ENCODE data around the gene IL26. TPM values are rescaled to one million over a fixed set of nuclear protein-coding genes. Genes with fewer than 3 reads are reported as not detected.

IL26 gene
- total RNA-seq, 1 experiment from 2014 or later, result not detected

DNA sequence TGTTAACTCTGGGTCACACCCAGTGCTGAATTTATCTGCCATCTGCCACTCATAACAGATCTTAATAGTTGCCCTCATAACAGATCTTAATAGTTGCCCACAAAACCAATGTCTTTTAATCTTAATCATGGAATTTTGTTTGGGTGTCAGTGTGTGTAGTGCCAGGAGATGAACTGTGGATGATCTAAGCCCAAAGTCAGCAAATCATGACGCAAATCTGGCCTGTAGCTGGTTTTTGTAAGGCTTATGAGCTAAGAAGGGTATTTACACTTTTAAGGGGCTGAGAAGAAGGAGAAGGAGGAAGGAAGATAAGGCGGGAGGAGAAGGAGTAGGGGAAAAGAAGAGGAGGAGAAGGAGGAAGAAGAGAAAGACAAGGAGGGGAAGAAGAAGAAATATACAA lies 10.0 kb upstream of the IL26 start:
- no peaks in the 10 kb centered on the region for H3K36me3 ChIP-seq (ENCODE audit: low read depth, low read length)
- no peak overlapping the region for H3K9ac ChIP-seq (ENCODE audit: low read length)
- H3F3A ChIP-seq (ENCODE audit: low read length, unreplicated experiment), result peaks cover 6% of the 10 kb centered on the region
- no peak overlapping the region for H3K4me2 ChIP-seq (ENCODE audit: low read length)
- H4K20me1 ChIP-seq (ENCODE audit: low read length), result no peaks in the 10 kb centered on the region
- ChIA-PET CTCF (no interaction called here), POLR2A (ENCODE audit: unreplicated experiment) (no interaction called here)
- H2AFZ ChIP-seq (ENCODE audit: low read length), result no peak overlapping the region
- peaks cover 21% of the 10 kb centered on the region for H3K4me1 ChIP-seq (ENCODE audit: insufficient read depth, low read length)
- no peaks in the 10 kb centered on the region for H3K27me3 ChIP-seq (ENCODE audit: low read length)
- H3K9me2 ChIP-seq (replicated peaks; ENCODE audit: low read length), result no peaks in the 10 kb centered on the region
- intact Hi-C loops (cut with micrococcal nuclease), result no loop called here
- H3K27ac ChIP-seq (ENCODE audit: low read length), result no peak overlapping the region
- TF ChIP-seq EZH2phosphoT487 (IDR thresholded peaks at IDR 0.05; ENCODE audit: borderline replicate concordance, low read length), result no peak
- no peak for TF ChIP-seq EZH2 (IDR thresholded peaks at IDR 0.05; ENCODE audit: low read length, unreplicated experiment)
- TF ChIP-seq, protein P1, sequence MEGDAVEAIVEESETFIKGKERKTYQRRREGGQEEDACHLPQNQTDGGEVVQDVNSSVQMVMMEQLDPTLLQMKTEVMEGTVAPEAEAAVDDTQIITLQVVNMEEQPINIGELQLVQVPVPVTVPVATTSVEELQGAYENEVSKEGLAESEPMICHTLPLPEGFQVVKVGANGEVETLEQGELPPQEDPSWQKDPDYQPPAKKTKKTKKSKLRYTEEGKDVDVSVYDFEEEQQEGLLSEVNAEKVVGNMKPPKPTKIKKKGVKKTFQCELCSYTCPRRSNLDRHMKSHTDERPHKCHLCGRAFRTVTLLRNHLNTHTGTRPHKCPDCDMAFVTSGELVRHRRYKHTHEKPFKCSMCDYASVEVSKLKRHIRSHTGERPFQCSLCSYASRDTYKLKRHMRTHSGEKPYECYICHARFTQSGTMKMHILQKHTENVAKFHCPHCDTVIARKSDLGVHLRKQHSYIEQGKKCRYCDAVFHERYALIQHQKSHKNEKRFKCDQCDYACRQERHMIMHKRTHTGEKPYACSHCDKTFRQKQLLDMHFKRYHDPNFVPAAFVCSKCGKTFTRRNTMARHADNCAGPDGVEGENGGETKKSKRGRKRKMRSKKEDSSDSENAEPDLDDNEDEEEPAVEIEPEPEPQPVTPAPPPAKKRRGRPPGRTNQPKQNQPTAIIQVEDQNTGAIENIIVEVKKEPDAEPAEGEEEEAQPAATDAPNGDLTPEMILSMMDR (conservative IDR thresholded peaks at IDR 0.05; ENCODE audit: low read depth, low read length), result no peak
- ATAC-seq, result no peak
- no TSS peak for BruUV-seq (replicated peaks)
- no peak for DNase-seq
- H3K9me3 ChIP-seq (ENCODE audit: low read length), result no peaks in the 10 kb centered on the region
- H3K79me2 ChIP-seq (ENCODE audit: low read length), result no peaks in the 10 kb centered on the region
- no peak overlapping the region for H3K4me3 ChIP-seq (ENCODE audit: low read length)

DNA sequence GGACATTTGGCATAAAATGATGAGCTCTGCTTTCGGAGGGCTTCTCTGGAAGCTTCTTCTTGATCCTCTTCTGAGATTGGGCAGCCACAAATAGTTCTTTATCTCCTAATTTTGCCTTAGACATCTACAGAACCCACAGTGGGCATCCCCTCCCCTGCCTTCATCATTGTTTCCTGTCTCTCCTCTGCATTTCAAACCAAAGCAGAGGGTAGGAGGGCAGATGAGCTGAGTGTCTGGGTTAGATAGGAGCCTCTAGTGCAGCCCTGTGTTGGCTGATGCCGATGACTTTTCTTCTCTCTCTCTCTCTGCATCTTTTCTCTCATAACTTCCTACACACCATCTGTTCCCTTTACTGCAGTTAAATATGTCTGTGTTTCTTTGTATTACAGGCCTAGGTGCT lies 8.5 kb upstream of the IL26 start:
- Histone ChIP-seq H3F3A (ENCODE audit: low read length, unreplicated experiment) (no peaks in the 10 kb centered on the region), H3K4me3 (ENCODE audit: low read length) (no peak overlapping the region), H4K20me1 (ENCODE audit: low read length) (no peaks in the 10 kb centered on the region), H3K9ac (ENCODE audit: low read length) (no peak overlapping the region), H3K9me2 (replicated peaks; ENCODE audit: low read length) (no peaks in the 10 kb centered on the region), H3K27ac (ENCODE audit: low read length) (no peak overlapping the region), H3K27me3 (ENCODE audit: low read length) (no peaks in the 10 kb centered on the region), H3K36me3 (ENCODE audit: low read depth, low read length) (no peaks in the 10 kb centered on the region), H3K9me3 (ENCODE audit: low read length) (no peaks in the 10 kb centered on the region), H2AFZ (ENCODE audit: low read length) (no peak overlapping the region), H3K79me2 (ENCODE audit: low read length) (no peaks in the 10 kb centered on the region), H3K4me2 (ENCODE audit: low read length) (no peak overlapping the region), H3K4me1 (ENCODE audit: insufficient read depth, low read length) (peaks cover 6% of the 10 kb centered on the region)
- DNase-seq, result no peak
- CTCF ChIA-PET, result no interaction called here
- intact Hi-C loops (cut with micrococcal nuclease), result no loop called here
- ATAC-seq, result no peak
- POLR2A ChIA-PET (ENCODE audit: unreplicated experiment), result interaction anchor here (0.6 kb wide), 1 partner anchor 171 kb away, joined by 3 read pairs; no protein-coding TSS in a partner anchor
- TF ChIP-seq EZH2 (IDR thresholded peaks at IDR 0.05; ENCODE audit: low read length, unreplicated experiment), result no peak
- TF ChIP-seq, protein P1 (conservative IDR thresholded peaks at IDR 0.05; ENCODE audit: low read depth, low read length), result no peak
- TF ChIP-seq EZH2phosphoT487 (IDR thresholded peaks at IDR 0.05; ENCODE audit: borderline replicate concordance, low read length), result no peak
- BruUV-seq (replicated peaks), result no TSS peak

DNA sequence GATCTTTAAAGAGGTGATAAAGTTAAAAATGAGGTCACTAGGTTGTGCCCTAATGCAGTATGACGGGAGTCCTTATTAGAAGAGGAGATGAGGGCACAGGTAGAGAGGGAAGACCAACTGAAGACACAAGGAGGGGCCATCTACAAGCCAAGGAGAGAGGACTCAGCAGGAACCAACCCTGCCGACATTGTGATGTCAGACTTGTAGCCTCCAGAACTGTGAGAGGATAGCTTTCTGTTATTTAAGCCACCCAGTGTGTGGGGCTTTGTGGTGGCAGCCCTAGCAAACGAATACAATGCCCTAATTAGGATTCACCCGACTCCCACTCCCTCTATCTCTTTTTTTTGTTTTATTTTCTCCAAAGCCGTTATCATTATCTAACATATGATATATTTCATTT lies 7.9 kb upstream of the IL26 start:
- no peaks in the 10 kb centered on the region for H3F3A ChIP-seq (ENCODE audit: low read length, unreplicated experiment)
- TF ChIP-seq EZH2 (IDR thresholded peaks at IDR 0.05; ENCODE audit: low read length, unreplicated experiment), result no peak
- TF ChIP-seq EZH2phosphoT487 (IDR thresholded peaks at IDR 0.05; ENCODE audit: borderline replicate concordance, low read length), result no peak
- TF ChIP-seq, protein P1 (conservative IDR thresholded peaks at IDR 0.05; ENCODE audit: low read depth, low read length), result no peak
- BruUV-seq (replicated peaks), result no TSS peak
- no peak for DNase-seq
- H3K4me3 ChIP-seq (ENCODE audit: low read length), result no peak overlapping the region
- no peak overlapping the region for H2AFZ ChIP-seq (ENCODE audit: low read length)
- no peak overlapping the region for H3K27ac ChIP-seq (ENCODE audit: low read length)
- H4K20me1 ChIP-seq (ENCODE audit: low read length), result no peaks in the 10 kb centered on the region
- H3K36me3 ChIP-seq (ENCODE audit: low read depth, low read length), result no peaks in the 10 kb centered on the region
- no peak for ATAC-seq
- H3K4me1 ChIP-seq (ENCODE audit: insufficient read depth, low read length), result no peaks in the 10 kb centered on the region
- no peak overlapping the region for H3K4me2 ChIP-seq (ENCODE audit: low read length)
- intact Hi-C loops (cut with micrococcal nuclease), result no loop called here
- H3K9me3 ChIP-seq (ENCODE audit: low read length), result no peaks in the 10 kb centered on the region
- no peaks in the 10 kb centered on the region for H3K27me3 ChIP-seq (ENCODE audit: low read length)
- H3K9ac ChIP-seq (ENCODE audit: low read length), result no peak overlapping the region
- POLR2A ChIA-PET (ENCODE audit: unreplicated experiment), result interaction anchor here (0.6 kb wide), 1 partner anchor 686 kb away, joined by 4 read pairs; no protein-coding TSS in a partner anchor
- no peaks in the 10 kb centered on the region for H3K79me2 ChIP-seq (ENCODE audit: low read length)
- no peaks in the 10 kb centered on the region for H3K9me2 ChIP-seq (replicated peaks; ENCODE audit: low read length)
- CTCF ChIA-PET, result no interaction called here
